Endothelial cell of umbilical vein (primary cell): ENCODE data around the gene IL22RA1. TPM values are rescaled to one million over a fixed set of nuclear protein-coding genes. Genes with fewer than 3 reads are reported as not detected.

Experiments
- BruUV-seq: library from RNA; stranded (reverse); fragments of 400-500 nt; replicated peaks from 2 replicates; lab custom pipeline; 2021; lab: Mats Ljungman, UMichigan
- CTCF ChIA-PET: fragments of 300-600, 350-600 bp; sonication (Branson Sonifier 250); formaldehyde crosslinking; loops from one replicate; lab custom pipeline; 2021; ENCODE audit warnings: antibody characterized with exemption, inconsistent platforms; lab: Charles Lee
- POLR2A ChIA-PET: fragments of 300-600, 350-600 bp; sonication (Branson Sonifier 250); formaldehyde crosslinking; loops from one replicate; lab custom pipeline; 2021; ENCODE audit warnings: antibody characterized with exemption, inconsistent platforms; lab: Charles Lee
- DNase-seq: peaks from one replicate; pipeline ENCODE4 v3.0.0-alpha.2; 2011; ENCODE audit warnings: low read depth, low spot score
- FAIRE-seq: peaks from 2 replicates; lab custom pipeline; 2011; peaks lifted over from hg19 to GRCh38; lab: Jason Lieb, UNC
- H2AFZ ChIP-seq: 2 replicates; pipeline ENCODE4 v1.6.0; 2012; ENCODE audit warnings: low read depth, low read length, control low read depth, inconsistent platforms
- H3K27ac ChIP-seq: 2 replicates; pipeline ENCODE4 v1.5.1; 2011; ENCODE audit warnings: low read depth, mild to moderate bottlenecking, control low read depth, low read length, moderate library complexity; ENCODE audit not compliant: insufficient read depth
- H3K27me3 ChIP-seq, 2 experiments: 2 replicates each; pipeline versions ENCODE4 v1.6.0 to v1.6.1; 2011; ENCODE audit warnings: low read length in 2 of 2, mixed read lengths in 1 of 2; ENCODE audit not compliant: control insufficient read depth in 2 of 2, insufficient read depth in 2 of 2
- H3K36me3 ChIP-seq, 2 experiments: 2 replicates in 1 of 2; 3 replicates in 1 of 2; pipeline ENCODE4 v1.5.1; 2011; ENCODE audit warnings: low read length in 2 of 2, mild to moderate bottlenecking in 1 of 2, moderate library complexity in 1 of 2; ENCODE audit not compliant: control insufficient read depth in 2 of 2, insufficient read depth in 2 of 2; ENCODE audit errors: extremely low read depth in 1 of 2
- H3K4me1 ChIP-seq: 3 replicates; pipeline ENCODE4 v1.5.1; 2011; ENCODE audit warnings: mild to moderate bottlenecking, low read length; ENCODE audit not compliant: control insufficient read depth, insufficient read depth; ENCODE audit errors: extremely low read depth
- H3K4me2 ChIP-seq: 2 replicates; pipeline ENCODE4 v1.6.1; 2011; ENCODE audit warnings: low read length, control low read depth, mixed read lengths; ENCODE audit not compliant: insufficient read depth
- H3K4me3 ChIP-seq, 3 experiments: fragments of 200-600 bp in 1 of 3; sonication (generic), shearing (Covaris generic) in 1 of 3; replicated peaks in 1 of 3; 2 replicates each; pipeline ENCODE4 v1.5.1; 2011 to 2016; ENCODE audit warnings: control low read depth in 3 of 3, low read length in 3 of 3, mild to moderate bottlenecking in 2 of 3, inconsistent platforms in 1 of 3, low read depth in 1 of 3, moderate library complexity in 1 of 3; ENCODE audit not compliant: insufficient read depth in 1 of 3
- H3K79me2 ChIP-seq: 2 replicates; pipeline ENCODE4 v1.6.0; 2012; ENCODE audit warnings: low read length, inconsistent platforms; ENCODE audit not compliant: control insufficient read depth, insufficient read depth
- H3K9ac ChIP-seq: replicated peaks from 2 replicates; pipeline ENCODE3; 2011; ENCODE audit warnings: low read length, control low read depth; ENCODE audit not compliant: insufficient read depth; ENCODE audit errors: extremely low read depth
- H3K9me1 ChIP-seq: replicated peaks from 3 replicates; pipeline ENCODE4 v1.6.0; 2011; ENCODE audit warnings: mild to moderate bottlenecking, low read length; ENCODE audit not compliant: control insufficient read depth, insufficient read depth; ENCODE audit errors: extremely low read depth
- H3K9me3 ChIP-seq: replicated peaks from 2 replicates; pipeline ENCODE4 v1.5.1; 2012; ENCODE audit warnings: low read length, inconsistent platforms; ENCODE audit not compliant: control insufficient read depth, insufficient read depth
- H4K20me1 ChIP-seq: replicated peaks from 2 replicates; pipeline ENCODE3; 2011; ENCODE audit warnings: mild to moderate bottlenecking, low read length; ENCODE audit not compliant: control insufficient read depth, insufficient read depth; ENCODE audit errors: extremely low read depth
- CTCF ChIP-seq, 2 donors: IDR thresholded peaks; 1 replicate in 1 of 2; 2 replicates in 1 of 2; pipeline ENCODE4 v1.5.1; 2011; ENCODE audit warnings: low read length in 2 of 2, mild to moderate bottlenecking in 2 of 2, moderate library complexity in 2 of 2, control low read depth in 1 of 2, inconsistent platforms in 1 of 2, low read depth in 1 of 2; ENCODE audit not compliant: insufficient read depth in 1 of 2; ENCODE audit errors: extremely low read depth in 1 of 2
- EZH2 ChIP-seq: IDR thresholded peaks from 2 replicates; pipeline ENCODE4 v1.6.1; 2012; ENCODE audit warnings: borderline replicate concordance, low read depth, mild to moderate bottlenecking, moderate library complexity, low read length, inconsistent platforms; ENCODE audit not compliant: severe bottlenecking
- FOS ChIP-seq: IDR thresholded peaks from 2 replicates; pipeline ENCODE4 v1.6.1; 2011; ENCODE audit warnings: mild to moderate bottlenecking, low read length, moderate library complexity, borderline replicate concordance; ENCODE audit not compliant: insufficient read depth
- GATA2 ChIP-seq: IDR thresholded peaks from 2 replicates; pipeline ENCODE4 v1.7.0; 2011; ENCODE audit warnings: low read depth, mild to moderate bottlenecking, moderate library complexity, mixed read lengths, low read length; ENCODE audit not compliant: insufficient read length, insufficient read depth
- JUN ChIP-seq: IDR thresholded peaks from 2 replicates; pipeline ENCODE4 v1.6.1; 2011; ENCODE audit warnings: borderline replicate concordance, low read depth; ENCODE audit not compliant: insufficient read length, insufficient read depth
- MAX ChIP-seq: IDR thresholded peaks from 2 replicates; pipeline ENCODE4 v1.6.1; 2011; ENCODE audit not compliant: insufficient read depth, insufficient read length
- MYC ChIP-seq: IDR thresholded peaks from one replicate; pipeline ENCODE4 v1.6.1; 2011; ENCODE audit warnings: mild to moderate bottlenecking, low read depth, low read length
- POLR2A ChIP-seq: IDR thresholded peaks from 2 replicates; pipeline ENCODE4 v1.6.1; 2012; ENCODE audit warnings: low read depth, mild to moderate bottlenecking, control low read depth, low read length
- POLR2AphosphoS5 ChIP-seq: IDR thresholded peaks from 2 replicates; pipeline ENCODE4 v1.6.1; 2012; ENCODE audit warnings: low read depth, mild to moderate bottlenecking, control low read depth, low read length, moderate library complexity; ENCODE audit not compliant: insufficient read depth
- dilution Hi-C: fragments of 300-500 bp; cut with MboI; formaldehyde crosslinking; loops from one replicate; pipeline ENCODE4 v1.15.0; 2019; ENCODE audit warnings: low sequenced_read_pairs; ENCODE audit not compliant: extremely low pct_ligation_motif_present
- intact Hi-C: fragments of 100-400 bp; cut with micrococcal nuclease; formaldehyde crosslinking; loops from one replicate; pipeline ENCODE4 v1.10.0; 2022
- polyA plus RNA-seq, 4 experiments: library from polyadenylated mRNA; depleted of rRNA in 3 of 4; stranded (reverse) in 3 of 4; unstranded in 1 of 4; fragments of >200 nt; gene quantifications; 2 replicates each; pipeline versions ENCODE4 v1.2.1 to v1.2.3, GENCODE V29; 2011 to 2012; ENCODE audit warnings: missing spikeins in 1 of 4
- total RNA-seq: library from RNA; stranded (reverse); gene quantifications from 2 replicates; pipeline ENCODE4 v1.2.3, GENCODE V29; 2021

Gene IL22RA1
- total and polyA plus RNA-seq, 2 donors (not counting 3 experiments of a cell fraction or from before 2014, with no cell fraction given) = not detected

- peaks cover 0 to 2% of the 10 kb centered on the region in 2 experiments for H3K27me3 ChIP-seq
- no peak overlapping the region for H3K4me3 ChIP-seq
- no peaks in the 10 kb centered on the region for H3K79me2 ChIP-seq
- no peak overlapping the region for H2AFZ ChIP-seq
- no peaks in the 10 kb centered on the region for H4K20me1 ChIP-seq
- H3K4me1 ChIP-seq = no peaks in the 10 kb centered on the region
- no peak for FAIRE-seq
- no peaks in the 10 kb centered on the region for H3K9me1 ChIP-seq
- CTCF ChIA-PET = interaction anchor here (0.8 to 0.9 kb wide), 2 partner anchors 14 to 65 kb away, joined by 3 to 4 read pairs; no protein-coding TSS in a partner anchor
- H3K4me2 ChIP-seq = no peak overlapping the region
- DNase-seq = no peak
- BruUV-seq = no TSS peak
- TF ChIP-seq POLR2AphosphoS5 (no peak), MYC (no peak), CTCF (IDR thresholded peaks at IDR 0.05; ENCODE audit: extremely low read depth in 1 of 2, insufficient read depth in 1 of 2, low read depth in 1 of 2, low read length in 2 of 2) (no peak), EZH2 (no peak), POLR2A (no peak)
- no peak overlapping the region for H3K9ac ChIP-seq
- no peaks in the 10 kb centered on the region for H3K36me3 ChIP-seq
- dilution Hi-C loops (no loop called here), intact Hi-C loops (no loop called here)
- POLR2A ChIA-PET = no interaction called here
- no peak overlapping the region for H3K27ac ChIP-seq
- no peaks in the 10 kb centered on the region for H3K9me3 ChIP-seq
Observed at GRCh38 chr1:24085546-24085945, 57.4 kb downstream of the IL22RA1 start.

GRCh38 chr1:24085007-24085406 lies 57.9 kb downstream of the IL22RA1 start:
- POLR2A ChIA-PET = no interaction called here
- CTCF ChIA-PET = no interaction called here

More at GRCh38 chr1:24085007-24085406, 57.9 kb downstream of the IL22RA1 start:
- H3K4me2 ChIP-seq = no peak overlapping the region
- no peak for TF ChIP-seq MAX
- TF ChIP-seq EZH2 = no peak
- no peak for TF ChIP-seq FOS
- no peak for TF ChIP-seq JUN
- no peak for TF ChIP-seq CTCF (IDR thresholded peaks at IDR 0.05; ENCODE audit: extremely low read depth in 1 of 2, insufficient read depth in 1 of 2, low read depth in 1 of 2, low read length in 2 of 2)
- TF ChIP-seq GATA2 = no peak
- TF ChIP-seq POLR2AphosphoS5 = no peak
- no peak for TF ChIP-seq MYC
- no peak for TF ChIP-seq POLR2A
- FAIRE-seq (no peak), DNase-seq (no peak)
- dilution Hi-C loops (no loop called here), intact Hi-C loops (no loop called here)
- BruUV-seq = no TSS peak
- H3K27ac ChIP-seq = no peak overlapping the region
- no peaks in the 10 kb centered on the region for H4K20me1 ChIP-seq
- no peaks in the 10 kb centered on the region for H3K9me1 ChIP-seq
- H3K4me3 ChIP-seq = no peak overlapping the region
- H3K9ac ChIP-seq = no peak overlapping the region
- H2AFZ ChIP-seq = no peak overlapping the region
- no peaks in the 10 kb centered on the region for H3K4me1 ChIP-seq
- no peaks in the 10 kb centered on the region for H3K9me3 ChIP-seq
- H3K36me3 ChIP-seq = no peaks in the 10 kb centered on the region
- peaks cover 0 to 2% of the 10 kb centered on the region in 2 experiments for H3K27me3 ChIP-seq
- H3K79me2 ChIP-seq = no peaks in the 10 kb centered on the region
